OCI-LY1 (cell line): Measurements from ENCODE around the gene KLHL9.

Experiments used
- CTCF ChIP-seq: fragments of 200-600 bp; sonication (generic), shearing (Covaris generic); IDR thresholded peaks from 2 replicates; pipeline ENCODE4 v1.5.1; 2017; ENCODE audit warnings: mild to moderate bottlenecking, antibody characterized with exemption, low read length, moderate library complexity, mixed read lengths
- EZH2 ChIP-seq: fragments of 200-600 bp; sonication (generic), shearing (Covaris generic); IDR thresholded peaks from 2 replicates; pipeline ENCODE4 v1.8.0; 2017; ENCODE audit warnings: borderline replicate concordance, mixed run types, mild to moderate bottlenecking, antibody characterized with exemption, low read length, moderate library complexity, mixed read lengths

GRCh38 chr9:21348430-21348970 is 13.3 kb upstream of the KLHL9 start:
- no peak for TF ChIP-seq CTCF
- TF ChIP-seq EZH2 = no peak
